GM21786 (cell line): ENCODE measurements around the gene MOCS3.

Experiments
- ATAC-seq: cut with Tn5 transposase; IDR thresholded peaks from one replicate; pipeline ENCODE4 v1.9.1; 2021; ENCODE audit not compliant: unreplicated experiment

MOCS3 gene

GRCh38 chr20:51009303-51010042 is 50.9 kb downstream of the MOCS3 start:
- no peak for ATAC-seq

DNA sequence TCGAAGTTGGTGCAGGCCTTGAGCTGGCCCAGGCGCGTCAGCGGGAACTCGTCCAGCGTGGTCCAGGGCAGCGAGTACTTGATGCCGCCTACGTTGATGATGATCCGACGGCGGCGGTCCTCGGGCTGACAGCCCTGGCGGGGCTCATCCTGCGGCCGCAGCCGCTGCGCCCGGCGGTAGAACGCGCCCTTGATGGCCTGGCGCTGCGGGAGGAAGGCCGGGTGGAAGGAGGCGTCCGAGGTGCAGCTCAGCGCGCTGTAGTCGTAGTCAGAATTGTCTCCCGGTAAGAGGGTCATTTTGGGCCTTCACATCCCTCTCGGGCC is 51.4 kb downstream of the MOCS3 start:
- ATAC-seq = no peak

DNA sequence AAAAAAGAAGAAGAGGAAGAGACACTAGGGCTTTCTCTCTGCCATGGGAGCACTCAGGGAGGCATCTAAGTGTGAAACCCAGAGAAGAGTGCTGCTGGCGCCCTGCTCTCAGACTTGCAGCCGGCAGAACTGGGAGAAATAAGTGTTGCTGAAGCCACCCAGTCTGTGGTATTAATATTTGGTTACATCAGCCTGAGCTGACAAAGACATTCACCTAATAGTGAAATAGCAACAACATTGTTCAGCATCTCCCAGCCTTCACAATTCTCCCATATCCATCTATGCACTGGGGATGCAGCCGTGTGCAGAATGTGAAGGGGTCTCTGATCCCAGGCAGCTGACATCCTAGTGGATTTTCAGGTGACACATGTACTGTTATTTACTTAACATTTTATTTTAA is 52.3 kb downstream of the MOCS3 start:
- no peak for ATAC-seq

GRCh38 chr20:51011479-51011878 is 52.9 kb downstream of the MOCS3 start:
- ATAC-seq = no peak

DNA sequence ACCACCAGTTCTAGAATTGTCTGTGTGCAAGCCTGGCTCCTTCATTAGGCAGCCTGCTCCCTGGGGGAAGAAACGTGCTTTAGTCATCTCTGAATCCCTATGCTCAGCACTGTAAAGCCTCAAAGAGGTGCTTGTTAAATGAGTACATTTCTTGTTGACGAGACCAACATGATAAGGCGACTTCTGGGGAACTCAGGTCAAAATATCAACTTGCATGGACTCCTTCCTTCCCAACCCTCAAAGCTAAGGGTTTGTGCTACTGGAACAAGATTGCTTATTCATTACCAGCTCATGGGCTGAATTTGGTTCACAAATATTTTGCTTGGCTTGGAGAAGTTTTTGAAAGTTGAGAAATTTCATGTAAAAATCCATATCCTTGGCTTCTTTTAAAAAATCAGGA is 53.7 kb downstream of the MOCS3 start:
- no peak for ATAC-seq
